ENCODE results near the gene RAB40A. TPM values are rescaled to one million over a fixed set of nuclear protein-coding genes. Genes with fewer than 3 reads are reported as not detected.
A peak's percentile ranks its signal among the peaks of the same experiment; 100 is the strongest.

RAB40A gene
- total RNA-seq, 1 donor from 2014 or later = 0.45 TPM

DNA sequence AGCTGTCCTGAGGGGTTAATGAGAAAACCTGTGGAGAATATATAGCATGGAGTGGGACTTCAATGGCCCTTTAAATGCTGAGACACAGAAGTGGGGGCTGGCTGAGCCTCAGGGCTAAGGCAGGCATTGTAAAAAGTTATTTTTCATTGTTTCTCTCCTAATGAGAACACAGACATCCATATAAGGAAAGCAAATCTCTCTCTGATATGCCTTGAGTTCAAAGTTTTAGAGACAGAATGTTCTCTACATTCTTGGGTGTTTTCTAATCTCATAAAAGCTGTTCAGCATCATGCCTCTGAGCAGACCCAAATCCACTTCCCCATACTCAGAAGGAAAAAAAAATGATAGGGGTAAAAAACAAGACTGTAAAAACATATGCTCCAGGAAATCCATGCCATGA lies 16.8 kb upstream of the RAB40A start:
- H3K36me3 Mint-ChIP-seq (ENCODE audit: low read depth) = no peaks in the 10 kb centered on the region
- peak overlapping the region; percentile 28 for H3K27ac Mint-ChIP-seq (ENCODE audit: unreplicated experiment)
- no peak overlapping the region for H3K4me3 Mint-ChIP-seq (ENCODE audit: unreplicated experiment)
- no peak for TF ChIP-seq CTCF (IDR thresholded peaks at IDR 0.05)
- peaks cover 45% of the 10 kb centered on the region for H3K4me1 Mint-ChIP-seq (ENCODE audit: low read depth)
- no peak for DNase-seq (ENCODE audit: low spot score)
- no peaks in the 10 kb centered on the region for H3K27me3 Mint-ChIP-seq (ENCODE audit: low read depth)
- no peaks in the 10 kb centered on the region for H3K9me3 Mint-ChIP-seq (ENCODE audit: low read depth)

- no peak overlapping the region for H3K27ac Mint-ChIP-seq (ENCODE audit: unreplicated experiment)
- H3K9me3 Mint-ChIP-seq (ENCODE audit: low read depth) = no peaks in the 10 kb centered on the region
- H3K27me3 Mint-ChIP-seq (ENCODE audit: low read depth) = no peaks in the 10 kb centered on the region
- H3K4me1 Mint-ChIP-seq (ENCODE audit: low read depth) = peaks cover 52% of the 10 kb centered on the region
- no peaks in the 10 kb centered on the region for H3K36me3 Mint-ChIP-seq (ENCODE audit: low read depth)
- TF ChIP-seq CTCF (IDR thresholded peaks at IDR 0.05) = no peak
- DNase-seq (ENCODE audit: low spot score) = no peak
- H3K4me3 Mint-ChIP-seq (ENCODE audit: unreplicated experiment) = no peak overlapping the region
Observed at GRCh38 chrX:103535206-103535605, 15.9 kb upstream of the RAB40A start.

- H3K27ac Mint-ChIP-seq (ENCODE audit: unreplicated experiment) = peak overlapping the region; percentile 64
- peaks cover 42% of the 10 kb centered on the region for H3K4me1 Mint-ChIP-seq (ENCODE audit: low read depth)
- H3K36me3 Mint-ChIP-seq (ENCODE audit: low read depth) = no peaks in the 10 kb centered on the region
- no peaks in the 10 kb centered on the region for H3K9me3 Mint-ChIP-seq (ENCODE audit: low read depth)
- H3K4me3 Mint-ChIP-seq (ENCODE audit: unreplicated experiment) = peak overlapping the region; percentile 68
- TF ChIP-seq CTCF (IDR thresholded peaks at IDR 0.05) = peak; percentile 95
- H3K27me3 Mint-ChIP-seq (ENCODE audit: low read depth) = no peaks in the 10 kb centered on the region
- no peak for DNase-seq (ENCODE audit: low spot score)
Observed at GRCh38 chrX:103533511-103534216, 14.4 kb upstream of the RAB40A start.

DNA sequence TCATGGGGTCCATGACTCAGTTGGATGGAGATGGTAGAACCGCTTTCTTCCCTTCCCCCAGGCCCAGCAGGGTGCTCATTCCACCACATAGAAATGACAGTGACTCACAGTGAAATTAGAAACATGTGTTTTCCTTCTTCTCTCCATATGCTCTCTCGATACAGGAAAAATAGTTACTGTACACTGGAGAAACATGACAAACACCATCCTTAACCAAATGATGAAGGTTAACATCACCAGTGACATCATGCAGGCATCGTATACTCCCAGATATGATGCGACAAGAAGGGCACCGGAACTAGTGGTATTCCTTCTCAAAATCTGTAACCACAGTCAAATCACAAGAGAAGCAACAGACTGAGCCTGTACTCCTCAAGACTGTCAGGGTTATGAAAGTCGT lies 11.7 kb upstream of the RAB40A start:
- no peak overlapping the region for H3K4me3 Mint-ChIP-seq (ENCODE audit: unreplicated experiment)
- no peak for DNase-seq (ENCODE audit: low spot score)
- H3K27me3 Mint-ChIP-seq (ENCODE audit: low read depth) = no peaks in the 10 kb centered on the region
- no peak for TF ChIP-seq CTCF (IDR thresholded peaks at IDR 0.05)
- H3K27ac Mint-ChIP-seq (ENCODE audit: unreplicated experiment) = peak overlapping the region; percentile 85
- no peaks in the 10 kb centered on the region for H3K36me3 Mint-ChIP-seq (ENCODE audit: low read depth)
- H3K9me3 Mint-ChIP-seq (ENCODE audit: low read depth) = no peaks in the 10 kb centered on the region
- peaks cover 28% of the 10 kb centered on the region for H3K4me1 Mint-ChIP-seq (ENCODE audit: low read depth)

DNA sequence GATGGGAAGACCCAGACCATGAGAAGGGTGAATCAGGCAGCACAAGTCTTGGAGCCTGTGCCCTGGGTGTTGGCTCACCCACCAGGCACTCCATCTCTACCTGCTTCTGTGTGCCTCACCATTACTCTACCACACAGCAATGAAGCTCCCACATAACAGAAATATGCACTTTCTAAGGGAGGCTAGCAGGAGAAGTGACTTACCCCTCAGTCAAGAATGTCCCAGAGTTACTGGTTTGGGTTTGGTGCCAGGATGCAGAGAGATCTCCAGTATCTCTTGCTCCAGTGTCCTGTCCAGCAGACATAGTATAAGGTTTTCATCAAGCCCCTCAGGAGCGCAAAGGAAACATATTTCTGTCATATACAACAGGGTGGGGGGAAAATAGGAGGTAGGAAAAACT lies 11.3 kb upstream of the RAB40A start:
- Mint-ChIP-seq H3K4me1 (ENCODE audit: low read depth) (peaks cover 26% of the 10 kb centered on the region), H3K27me3 (ENCODE audit: low read depth) (no peaks in the 10 kb centered on the region), H3K27ac (ENCODE audit: unreplicated experiment) (peak overlapping the region; percentile 85), H3K4me3 (ENCODE audit: unreplicated experiment) (no peak overlapping the region), H3K9me3 (ENCODE audit: low read depth) (no peaks in the 10 kb centered on the region), H3K36me3 (ENCODE audit: low read depth) (no peaks in the 10 kb centered on the region)
- no peak for DNase-seq (ENCODE audit: low spot score)
- TF ChIP-seq CTCF (IDR thresholded peaks at IDR 0.05) = no peak

Measured in chondrocyte (in vitro differentiated cells).